ENCODE measurements around the gene RNF222. TPM values are rescaled to one million over a fixed set of nuclear protein-coding genes. Genes with fewer than 3 reads are reported as not detected.

RNF222 gene
- total and polyA plus RNA-seq, 10 of the 15 experiments (the other 5 are each of a cell fraction or from before 2014, with no cell fraction given), result not detected

GRCh38 chr17:8382052-8382879, 15.4 kb downstream of the RNF222 start (continued):
- TF ChIP-seq ZBTB11 (CRISPR knock-in tag; IDR thresholded peaks at IDR 0.05) (no peak), ZZZ3 (IDR thresholded peaks at IDR 0.05; ENCODE audit: control insufficient read depth, insufficient read length, low read depth) (no peak), POLR2AphosphoS5 (IDR thresholded peaks at IDR 0.05; ENCODE audit: low read length) (no peak), ATF3 (IDR thresholded peaks at IDR 0.05; ENCODE audit: borderline replicate concordance, extremely low read depth, low read depth, low read length) (no peak), NR2C2 (IDR thresholded peaks at IDR 0.05; ENCODE audit: borderline replicate concordance, control insufficient read depth, insufficient read length, low read depth) (no peak), RAD51 (IDR thresholded peaks at IDR 0.05) (no peak), NBN (IDR thresholded peaks at IDR 0.05) (no peak), PKNOX1 (IDR thresholded peaks at IDR 0.05) (no peak), JUND (IDR thresholded peaks at IDR 0.05; ENCODE audit: low read depth, low read length) (no peak), IKZF1 (conservative IDR thresholded peaks at IDR 0.05) (no peak)
